Lung (tissue), 12 donors: ENCODE measurements around the gene RCBTB1. TPM values are rescaled to one million over a fixed set of nuclear protein-coding genes. Genes with fewer than 3 reads are reported as not detected.

Source experiments
- ATAC-seq: fragments of 200-7000 bp; cut with Tn5 transposase; one replicate; pipeline ENCODE4 v1.9.1; 2020; ENCODE audit warnings: moderate number of reproducible peaks; ENCODE audit not compliant: insufficient read depth, low FRiP score
- DNase-seq, 3 donors: peaks; one replicate each; pipeline ENCODE4 v3.0.0-alpha.2; 2013 to 2017
- H3K27ac ChIP-seq, 2 donors: one replicate each; pipeline ENCODE4 v1.5.1; 2013; ENCODE audit warnings: mild to moderate bottlenecking in 2 of 2, moderate library complexity in 2 of 2, control low read depth in 1 of 2, inconsistent platforms in 1 of 2, low read depth in 1 of 2, low read length in 1 of 2
- H3K27me3 ChIP-seq, 3 donors: one replicate each; pipeline ENCODE4 v1.5.1; 2013; ENCODE audit warnings: low read length in 2 of 3; ENCODE audit not compliant: control insufficient read depth in 3 of 3, insufficient read depth in 3 of 3
- H3K36me3 ChIP-seq, 4 donors: one replicate each; pipeline ENCODE4 v1.5.1; 2013; ENCODE audit warnings: low read length in 4 of 4, mild to moderate bottlenecking in 1 of 4, moderate library complexity in 1 of 4; ENCODE audit not compliant: control insufficient read depth in 4 of 4, insufficient read depth in 4 of 4
- H3K4me1 ChIP-seq, 5 donors: one replicate each; pipeline ENCODE4 v1.5.1; 2013; ENCODE audit warnings: low read length in 5 of 5, mild to moderate bottlenecking in 2 of 5, moderate library complexity in 1 of 5; ENCODE audit not compliant: control insufficient read depth in 5 of 5, insufficient read depth in 5 of 5
- H3K4me3 ChIP-seq: one replicate; pipeline ENCODE4 v1.5.1; 2013; ENCODE audit warnings: mild to moderate bottlenecking, control low read depth, moderate library complexity
- H3K9ac ChIP-seq, 2 donors: one replicate each; pipeline ENCODE4 v1.5.1; 2013; ENCODE audit warnings: low read length in 2 of 2, control low read depth in 1 of 2; ENCODE audit not compliant: insufficient read depth in 1 of 2
- H3K9me3 ChIP-seq, 4 donors: one replicate each; pipeline ENCODE4 v1.5.1; 2013; ENCODE audit warnings: low read length in 3 of 4, mild to moderate bottlenecking in 1 of 4, moderate library complexity in 1 of 4; ENCODE audit not compliant: control insufficient read depth in 4 of 4, insufficient read depth in 3 of 4
- CTCF ChIP-seq: IDR thresholded peaks from 2 replicates; pipeline ENCODE4 v1.5.1; 2012; ENCODE audit warnings: mild to moderate bottlenecking; ENCODE audit errors: control extremely low read depth, extremely low read depth
- WGBS, 2 donors: extraction: QIAGEN DNeasy Blood & Tissue Kit; methylation state at CpG; one replicate each; pipeline ENCODE4 v1.1.7; 2013; 5-methylcytosine and 5-hydroxymethylcytosine counted together
- polyA plus RNA-seq, 2 donors: library from polyadenylated mRNA; stranded (reverse); fragments of 200-250 nt; gene quantifications; one replicate each; pipeline ENCODE4 v1.2.1, GENCODE V29; 2013
- total RNA-seq, 2 donors: library from RNA; depleted of rRNA in 1 of 2; stranded (reverse); fragments of >200 nt in 1 of 2; gene quantifications; one replicate each; pipeline ENCODE4 v1.2.1, GENCODE V29; 2014 to 2021
- donor health status: control.
- donor health status: control.
- donor health status: Bipolar disorder and iron deficiency.
- donor health status: healthy.
- donor health status: DM: yes; HTN: yes; CAD: no.

Gene RCBTB1
- total and polyA plus RNA-seq, 4 donors, result 12.0 to 25.4 (median 17.8) TPM

GRCh38 chr13:49559006-49559405, 26.4 kb downstream of the RCBTB1 start:
- no peaks in the 10 kb centered on the region for H3K9me3 ChIP-seq
- no peak for ATAC-seq
- peaks cover 0 to 9% (median 3%) of the 10 kb centered on the region in 5 donors for H3K4me1 ChIP-seq
- H3K27me3 ChIP-seq, result no peaks in the 10 kb centered on the region
- H3K27ac ChIP-seq, result no peak overlapping the region
- H3K9ac ChIP-seq, result no peak overlapping the region
- DNase-seq, result no peak
- peaks cover 8 to 24% (median 16%) of the 10 kb centered on the region in 4 donors for H3K36me3 ChIP-seq
- 98 to 100% methylated on average over 3 of the region's 3 CpGs for WGBS, 2 donors
- no peak overlapping the region for H3K4me3 ChIP-seq
- TF ChIP-seq CTCF, result no peak

- ATAC-seq (no peak), DNase-seq (no peak)
- Histone ChIP-seq H3K27me3 (no peaks in the 10 kb centered on the region), H3K27ac (no peak overlapping the region), H3K4me3 (no peak overlapping the region), H3K36me3 (peaks cover 13 to 32% (median 26%) of the 10 kb centered on the region in 4 donors), H3K4me1 (no peaks in the 10 kb centered on the region), H3K9me3 (no peaks in the 10 kb centered on the region), H3K9ac (no peak overlapping the region)
- no peak for TF ChIP-seq CTCF
- WGBS, 2 donors, result 82 to 89% methylated on average over 11 of the region's 11 CpGs
Observed at GRCh38 chr13:49554387-49554786, 31.0 kb downstream of the RCBTB1 start.

GRCh38 chr13:49553888-49554287, 31.5 kb downstream of the RCBTB1 start:
- no peak for TF ChIP-seq CTCF
- Histone ChIP-seq H3K27ac (no peak overlapping the region), H3K4me3 (no peak overlapping the region), H3K4me1 (no peaks in the 10 kb centered on the region), H3K9ac (no peak overlapping the region), H3K27me3 (no peaks in the 10 kb centered on the region), H3K9me3 (no peaks in the 10 kb centered on the region), H3K36me3 (peaks cover 9 to 30% (median 27%) of the 10 kb centered on the region in 4 donors)
- WGBS, 2 donors, result 93 to 97% methylated on average over 2 of the region's 2 CpGs
- ATAC-seq (no peak), DNase-seq (no peak)

- H3K9me3 ChIP-seq, result no peaks in the 10 kb centered on the region
- 43 to 69% methylated on average over 10 of the region's 10 CpGs for WGBS, 2 donors
- ATAC-seq (no peak), DNase-seq (no peak)
- no peaks in the 10 kb centered on the region for H3K27me3 ChIP-seq
- no peak for TF ChIP-seq CTCF
- no peaks in the 10 kb centered on the region for H3K4me1 ChIP-seq
- no peak overlapping the region for H3K9ac ChIP-seq
- no peak overlapping the region for H3K27ac ChIP-seq
- H3K4me3 ChIP-seq, result no peak overlapping the region
- peaks cover 16 to 32% (median 21%) of the 10 kb centered on the region in 4 donors for H3K36me3 ChIP-seq
Observed at GRCh38 chr13:49550942-49551644, 34.3 kb downstream of the RCBTB1 start.
